ENCODE data around the gene DOCK4. TPM values are rescaled to one million over a fixed set of nuclear protein-coding genes. Genes with fewer than 3 reads are reported as not detected.

The DOCK4 gene
- total RNA-seq, 1 donor from 2014 or later = 4.5 TPM

DNA sequence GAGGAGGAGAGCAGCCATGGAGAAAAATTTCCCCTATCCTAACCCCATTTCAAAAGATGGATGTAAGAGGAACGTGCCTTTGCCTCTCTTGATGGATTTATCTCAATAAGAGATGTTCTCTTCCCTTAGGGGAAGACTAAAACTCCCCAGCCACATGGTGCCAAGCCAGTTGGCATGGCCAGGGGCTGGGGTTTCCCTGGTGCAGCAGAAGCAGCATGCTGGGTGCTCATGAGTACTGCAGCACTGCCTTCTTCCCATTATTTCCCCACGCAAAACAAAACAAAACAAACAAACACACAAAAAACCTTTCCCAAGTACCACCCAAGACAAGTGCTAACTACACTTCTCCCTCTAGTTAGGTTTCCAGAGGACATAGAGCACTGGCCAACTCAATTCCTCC, 97.2 kb downstream of the DOCK4 start:
- H3K36me3 ChIP-seq (ENCODE audit: control insufficient read depth, insufficient read depth, low read length) = no peaks in the 10 kb centered on the region
- H3K27me3 ChIP-seq (ENCODE audit: control insufficient read depth, insufficient read depth, low read length) = no peaks in the 10 kb centered on the region
- FAIRE-seq (no peak), DNase-seq (ENCODE audit: low read depth) (no peak)
- no peak overlapping the region for H3K4me3 ChIP-seq (ENCODE audit: low read depth, low read length)
- TF ChIP-seq, protein P1, sequence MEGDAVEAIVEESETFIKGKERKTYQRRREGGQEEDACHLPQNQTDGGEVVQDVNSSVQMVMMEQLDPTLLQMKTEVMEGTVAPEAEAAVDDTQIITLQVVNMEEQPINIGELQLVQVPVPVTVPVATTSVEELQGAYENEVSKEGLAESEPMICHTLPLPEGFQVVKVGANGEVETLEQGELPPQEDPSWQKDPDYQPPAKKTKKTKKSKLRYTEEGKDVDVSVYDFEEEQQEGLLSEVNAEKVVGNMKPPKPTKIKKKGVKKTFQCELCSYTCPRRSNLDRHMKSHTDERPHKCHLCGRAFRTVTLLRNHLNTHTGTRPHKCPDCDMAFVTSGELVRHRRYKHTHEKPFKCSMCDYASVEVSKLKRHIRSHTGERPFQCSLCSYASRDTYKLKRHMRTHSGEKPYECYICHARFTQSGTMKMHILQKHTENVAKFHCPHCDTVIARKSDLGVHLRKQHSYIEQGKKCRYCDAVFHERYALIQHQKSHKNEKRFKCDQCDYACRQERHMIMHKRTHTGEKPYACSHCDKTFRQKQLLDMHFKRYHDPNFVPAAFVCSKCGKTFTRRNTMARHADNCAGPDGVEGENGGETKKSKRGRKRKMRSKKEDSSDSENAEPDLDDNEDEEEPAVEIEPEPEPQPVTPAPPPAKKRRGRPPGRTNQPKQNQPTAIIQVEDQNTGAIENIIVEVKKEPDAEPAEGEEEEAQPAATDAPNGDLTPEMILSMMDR (IDR thresholded peaks at IDR 0.05; ENCODE audit: insufficient read depth, low read length, severe bottlenecking) = no peak

DNA sequence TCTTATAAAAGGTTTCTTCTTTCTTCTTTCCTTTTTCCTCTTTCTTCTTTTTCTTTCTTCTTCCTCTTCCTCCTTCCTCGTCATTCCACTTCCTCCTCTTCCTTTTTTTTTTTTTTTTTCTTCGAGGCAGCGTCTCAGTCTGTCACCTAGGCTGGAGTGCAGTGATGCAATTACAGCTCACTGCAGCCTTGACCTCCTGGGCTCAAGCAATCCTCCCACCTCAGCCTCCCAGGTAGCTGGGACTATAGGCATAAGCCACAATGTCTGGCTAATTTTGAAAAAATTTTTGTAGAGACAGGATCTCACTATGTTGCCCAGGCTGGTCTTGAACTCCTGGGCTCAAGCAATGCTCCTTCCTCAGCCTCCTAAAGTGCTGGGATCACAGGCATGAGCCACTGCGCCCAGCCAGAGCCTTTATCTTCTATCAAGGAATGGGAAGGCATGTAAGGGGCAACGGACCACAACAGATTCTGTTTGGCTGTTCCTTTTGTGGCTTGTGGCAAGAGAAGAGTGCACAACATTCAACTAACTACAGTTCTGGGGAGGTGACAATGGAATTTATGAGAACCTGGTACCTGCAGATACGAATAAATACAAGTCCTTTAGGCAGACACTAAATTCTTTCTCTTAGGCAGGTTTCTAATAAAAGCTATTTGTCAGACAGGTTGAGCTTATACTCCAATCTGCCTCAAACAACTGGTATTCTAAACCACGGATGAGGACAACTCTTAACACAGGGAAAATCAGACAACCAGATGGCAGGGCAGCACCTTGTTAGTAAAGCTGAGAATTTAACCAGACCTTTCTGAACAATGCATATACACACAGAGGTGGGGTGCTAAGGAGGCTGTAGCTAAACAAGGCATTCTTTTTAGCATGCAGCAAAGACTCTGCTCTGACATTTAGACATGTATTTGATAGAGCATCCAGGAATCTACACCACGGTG, 100.3 kb downstream of the DOCK4 start:
- H3K27me3 ChIP-seq (ENCODE audit: control insufficient read depth, insufficient read depth, low read length) = no peaks in the 10 kb centered on the region
- DNase-seq (ENCODE audit: low read depth) (no peak), FAIRE-seq (no peak)
- TF ChIP-seq, protein P1 (IDR thresholded peaks at IDR 0.05; ENCODE audit: insufficient read depth, low read length, severe bottlenecking) = no peak
- H3K4me3 ChIP-seq (ENCODE audit: low read depth, low read length) = no peak overlapping the region
- no peaks in the 10 kb centered on the region for H3K36me3 ChIP-seq (ENCODE audit: control insufficient read depth, insufficient read depth, low read length)

DNA sequence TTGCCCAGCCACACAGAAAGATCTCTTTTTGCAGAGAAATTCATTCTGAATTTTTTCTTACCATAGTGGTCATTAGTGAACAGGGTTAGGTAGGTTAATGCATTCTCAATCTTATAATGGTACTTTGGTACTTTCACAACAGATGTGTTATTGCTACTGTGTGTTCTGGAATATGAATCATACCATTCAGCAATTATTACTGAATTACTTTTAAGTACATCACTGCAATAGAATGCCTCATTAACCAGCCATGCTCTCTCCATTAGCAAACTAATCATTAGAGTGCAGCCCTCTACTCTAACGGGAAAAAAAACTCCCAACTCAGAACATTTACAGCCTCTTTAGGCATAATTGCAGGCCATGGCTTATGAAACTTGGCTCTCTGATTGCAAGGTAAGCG, 102.1 kb downstream of the DOCK4 start:
- DNase-seq (ENCODE audit: low read depth) = no peak

DNA sequence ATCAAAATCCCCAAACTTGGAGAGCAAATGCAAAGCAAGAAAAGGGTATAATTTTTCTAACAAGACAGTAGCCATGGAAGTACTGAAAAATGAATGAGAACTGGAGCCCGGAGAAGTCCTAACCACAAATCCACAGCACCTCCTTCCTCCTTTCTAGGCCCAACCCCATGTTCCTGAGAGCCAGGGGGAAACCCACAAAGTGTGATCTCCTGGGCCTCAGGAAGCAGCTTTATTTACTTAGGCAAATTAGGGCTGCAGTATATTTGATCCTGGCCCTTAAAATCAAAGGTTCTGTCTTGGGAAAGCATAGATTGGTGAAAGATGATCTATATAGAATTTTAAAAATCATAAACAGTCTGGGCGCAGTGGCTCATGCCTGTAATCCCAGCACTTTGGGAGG, 103.0 kb downstream of the DOCK4 start:
- DNase-seq (ENCODE audit: low read depth) = peak; percentile 58
- Histone ChIP-seq H3K4me3 (ENCODE audit: low read depth, low read length) (no peak overlapping the region), H3K27me3 (ENCODE audit: control insufficient read depth, insufficient read depth, low read length) (no peaks in the 10 kb centered on the region), H3K36me3 (ENCODE audit: control insufficient read depth, insufficient read depth, low read length) (no peaks in the 10 kb centered on the region)
- TF ChIP-seq, protein P1 (IDR thresholded peaks at IDR 0.05; ENCODE audit: insufficient read depth, low read length, severe bottlenecking) = no peak
- no peak for FAIRE-seq

More for the DNA sequence above, 102.1 kb downstream of the DOCK4 start:
- H3K4me3 ChIP-seq (ENCODE audit: low read depth, low read length) = no peak overlapping the region
- H3K36me3 ChIP-seq (ENCODE audit: control insufficient read depth, insufficient read depth, low read length) = no peaks in the 10 kb centered on the region
- no peaks in the 10 kb centered on the region for H3K27me3 ChIP-seq (ENCODE audit: control insufficient read depth, insufficient read depth, low read length)
- FAIRE-seq = no peak
- TF ChIP-seq, protein P1 (IDR thresholded peaks at IDR 0.05; ENCODE audit: insufficient read depth, low read length, severe bottlenecking) = no peak

DNA sequence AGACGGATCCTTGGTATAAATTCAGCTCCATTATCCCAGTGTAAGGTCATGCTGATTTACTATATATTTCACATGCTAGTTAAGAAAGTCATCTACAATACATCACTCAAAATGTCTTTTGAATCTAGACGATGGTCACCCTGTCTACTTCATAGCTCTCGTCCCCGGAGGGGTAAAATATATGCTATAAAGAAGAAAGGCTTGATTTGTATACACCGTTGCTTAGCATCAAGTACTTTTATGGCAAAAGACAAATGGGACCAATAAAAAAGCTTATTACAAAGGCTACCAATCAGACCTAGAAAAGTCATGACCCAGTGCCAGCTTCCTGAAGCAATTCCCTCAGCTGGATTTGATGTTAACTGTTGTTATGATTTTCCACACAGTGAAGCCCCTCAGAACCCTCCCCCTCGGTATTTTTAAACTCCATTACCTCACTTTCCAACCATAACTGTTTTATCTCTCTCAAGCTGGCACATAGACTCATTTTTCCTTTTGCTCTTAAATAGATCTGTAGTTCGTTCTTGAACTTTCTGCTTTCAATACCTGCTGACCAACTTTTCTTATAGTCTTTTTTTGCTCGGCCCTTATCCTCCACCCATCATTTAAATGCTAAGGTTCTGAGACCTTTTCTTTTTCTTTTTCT, 104.9 kb downstream of the DOCK4 start:
- DNase-seq (ENCODE audit: low read depth) (no peak), FAIRE-seq (no peak)
- TF ChIP-seq, protein P1 (IDR thresholded peaks at IDR 0.05; ENCODE audit: insufficient read depth, low read length, severe bottlenecking) = no peak
- no peaks in the 10 kb centered on the region for H3K27me3 ChIP-seq (ENCODE audit: control insufficient read depth, insufficient read depth, low read length)
- no peak overlapping the region for H3K4me3 ChIP-seq (ENCODE audit: low read depth, low read length)
- H3K36me3 ChIP-seq (ENCODE audit: control insufficient read depth, insufficient read depth, low read length) = no peaks in the 10 kb centered on the region
